Measurements from ENCODE around the gene ANK2.

Gene ANK2

DNA sequence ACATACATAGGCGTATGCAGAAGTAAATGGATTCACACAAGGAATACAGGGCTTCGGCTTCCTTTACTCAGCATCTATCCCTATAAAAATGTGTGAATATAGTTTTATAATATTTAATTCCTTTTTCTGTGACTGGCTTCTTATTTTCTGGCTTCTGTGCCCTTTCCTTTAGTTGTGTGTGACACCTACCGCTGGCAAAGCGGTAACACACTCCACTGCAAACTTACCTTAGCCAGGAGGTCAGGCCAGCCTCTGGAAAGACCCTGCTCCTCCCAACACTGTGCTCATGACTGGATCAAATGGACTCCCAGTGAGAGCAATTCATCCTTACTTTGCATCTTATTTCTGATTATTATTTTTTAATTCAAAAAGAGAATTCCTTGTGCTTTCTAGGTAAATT is 244.2 kb downstream of the ANK2 start:
- Histone ChIP-seq H3K4me1 (ENCODE audit: low read depth, poor library complexity, severe bottlenecking) (no peaks in the 10 kb centered on the region), H3K4me2 (no peak overlapping the region)

GRCh38 chr4:113294908-113295307 is 245.5 kb downstream of the ANK2 start:
- TF ChIP-seq, protein P1, sequence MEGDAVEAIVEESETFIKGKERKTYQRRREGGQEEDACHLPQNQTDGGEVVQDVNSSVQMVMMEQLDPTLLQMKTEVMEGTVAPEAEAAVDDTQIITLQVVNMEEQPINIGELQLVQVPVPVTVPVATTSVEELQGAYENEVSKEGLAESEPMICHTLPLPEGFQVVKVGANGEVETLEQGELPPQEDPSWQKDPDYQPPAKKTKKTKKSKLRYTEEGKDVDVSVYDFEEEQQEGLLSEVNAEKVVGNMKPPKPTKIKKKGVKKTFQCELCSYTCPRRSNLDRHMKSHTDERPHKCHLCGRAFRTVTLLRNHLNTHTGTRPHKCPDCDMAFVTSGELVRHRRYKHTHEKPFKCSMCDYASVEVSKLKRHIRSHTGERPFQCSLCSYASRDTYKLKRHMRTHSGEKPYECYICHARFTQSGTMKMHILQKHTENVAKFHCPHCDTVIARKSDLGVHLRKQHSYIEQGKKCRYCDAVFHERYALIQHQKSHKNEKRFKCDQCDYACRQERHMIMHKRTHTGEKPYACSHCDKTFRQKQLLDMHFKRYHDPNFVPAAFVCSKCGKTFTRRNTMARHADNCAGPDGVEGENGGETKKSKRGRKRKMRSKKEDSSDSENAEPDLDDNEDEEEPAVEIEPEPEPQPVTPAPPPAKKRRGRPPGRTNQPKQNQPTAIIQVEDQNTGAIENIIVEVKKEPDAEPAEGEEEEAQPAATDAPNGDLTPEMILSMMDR (conservative IDR thresholded peaks at IDR 0.05; ENCODE audit: low read depth, low read length), result no peak
- Histone ChIP-seq H3K27ac (no peak overlapping the region), H3K4me1 (ENCODE audit: low read depth, poor library complexity, severe bottlenecking) (no peaks in the 10 kb centered on the region)

More for the DNA sequence above, 244.2 kb downstream of the ANK2 start:
- H3K36me3 ChIP-seq (ENCODE audit: insufficient read depth), result no peaks in the 10 kb centered on the region
- H3K4me3 ChIP-seq (IDR thresholded peaks at IDR 0.05; ENCODE audit: insufficient read depth, low read depth, low read length), result no peak overlapping the region
- H3K9ac ChIP-seq, result no peak overlapping the region
- no peak overlapping the region for H3K27ac ChIP-seq
- TF ChIP-seq, protein P1 (conservative IDR thresholded peaks at IDR 0.05; ENCODE audit: low read depth, low read length), result no peak
- H3K79me2 ChIP-seq (ENCODE audit: insufficient read depth, low read depth), result no peaks in the 10 kb centered on the region
- H4K20me1 ChIP-seq (ENCODE audit: insufficient read depth), result no peaks in the 10 kb centered on the region
- H3K27me3 ChIP-seq (ENCODE audit: insufficient read depth, low read depth), result no peaks in the 10 kb centered on the region
- H2AFZ ChIP-seq (ENCODE audit: low read depth), result no peak overlapping the region

GRCh38 chr4:113300471-113300928 is 251.0 kb downstream of the ANK2 start:
- Histone ChIP-seq H3K27ac (no peak overlapping the region), H3K4me2 (no peak overlapping the region), H3K79me2 (ENCODE audit: insufficient read depth, low read depth) (no peaks in the 10 kb centered on the region), H3K9ac (no peak overlapping the region), H3K4me3 (IDR thresholded peaks at IDR 0.05; ENCODE audit: insufficient read depth, low read depth, low read length) (no peak overlapping the region), H3K36me3 (ENCODE audit: insufficient read depth) (no peaks in the 10 kb centered on the region), H3K4me1 (ENCODE audit: low read depth, poor library complexity, severe bottlenecking) (no peaks in the 10 kb centered on the region), H2AFZ (ENCODE audit: low read depth) (no peak overlapping the region), H4K20me1 (ENCODE audit: insufficient read depth) (no peaks in the 10 kb centered on the region), H3K27me3 (ENCODE audit: insufficient read depth, low read depth) (no peaks in the 10 kb centered on the region)
- TF ChIP-seq, protein P1 (conservative IDR thresholded peaks at IDR 0.05; ENCODE audit: low read depth, low read length), result no peak

More at GRCh38 chr4:113294908-113295307, 245.5 kb downstream of the ANK2 start:
- Histone ChIP-seq H3K79me2 (ENCODE audit: insufficient read depth, low read depth) (no peaks in the 10 kb centered on the region), H2AFZ (ENCODE audit: low read depth) (no peak overlapping the region), H4K20me1 (ENCODE audit: insufficient read depth) (no peaks in the 10 kb centered on the region), H3K4me3 (IDR thresholded peaks at IDR 0.05; ENCODE audit: insufficient read depth, low read depth, low read length) (no peak overlapping the region), H3K4me2 (no peak overlapping the region), H3K36me3 (ENCODE audit: insufficient read depth) (no peaks in the 10 kb centered on the region), H3K9ac (no peak overlapping the region), H3K27me3 (ENCODE audit: insufficient read depth, low read depth) (no peaks in the 10 kb centered on the region)

- no peak overlapping the region for H3K9ac ChIP-seq
- H3K79me2 ChIP-seq (ENCODE audit: insufficient read depth, low read depth), result no peaks in the 10 kb centered on the region
- no peaks in the 10 kb centered on the region for H3K36me3 ChIP-seq (ENCODE audit: insufficient read depth)
- H3K4me1 ChIP-seq (ENCODE audit: low read depth, poor library complexity, severe bottlenecking), result no peaks in the 10 kb centered on the region
- H3K4me3 ChIP-seq (IDR thresholded peaks at IDR 0.05; ENCODE audit: insufficient read depth, low read depth, low read length), result no peak overlapping the region
- no peak overlapping the region for H3K4me2 ChIP-seq
- TF ChIP-seq, protein P1 (conservative IDR thresholded peaks at IDR 0.05; ENCODE audit: low read depth, low read length), result no peak
- no peaks in the 10 kb centered on the region for H3K27me3 ChIP-seq (ENCODE audit: insufficient read depth, low read depth)
- H3K27ac ChIP-seq, result no peak overlapping the region
- H4K20me1 ChIP-seq (ENCODE audit: insufficient read depth), result no peaks in the 10 kb centered on the region
- no peak overlapping the region for H2AFZ ChIP-seq (ENCODE audit: low read depth)
Observed at GRCh38 chr4:113302051-113302450, 252.6 kb downstream of the ANK2 start.
